OCI-LY3 (cell line): Measurements from ENCODE around the gene ARHGAP21.

Experiments
- H2AFZ ChIP-seq: fragments of 200-600, 300-600 bp; shearing (Covaris generic); 2 replicates; pipeline ENCODE4 v1.6.0; 2014; ENCODE audit warnings: antibody characterized with exemption, low read depth, low read length
- H3K27ac ChIP-seq: fragments of 200-600, 300-600 bp; sonication (generic); 2 replicates; pipeline ENCODE4 v1.5.1; 2014; ENCODE audit warnings: mild to moderate bottlenecking, low read length, moderate library complexity, mixed read lengths
- H3K27me3 ChIP-seq: fragments of 200-600, 300-600 bp; sonication (generic); 2 replicates; pipeline ENCODE4 v1.6.1; 2014; ENCODE audit warnings: low read depth, low read length, mixed read lengths
- H3K36me3 ChIP-seq: fragments of 200-600, 300-600 bp; sonication (generic); replicated peaks from 2 replicates; pipeline ENCODE3; 2014; ENCODE audit warnings: low read depth, low read length, mixed read lengths
- H3K4me1 ChIP-seq: fragments of 300-600, 200-600 bp; sonication (generic); 2 replicates; pipeline ENCODE4 v1.6.1; 2014; ENCODE audit warnings: low read length, mixed read lengths
- H3K4me2 ChIP-seq: fragments of 200-600, 300-600 bp; sonication (generic); 2 replicates; pipeline ENCODE4 v1.6.1; 2014; ENCODE audit warnings: low read length, mixed read lengths
- H3K4me3 ChIP-seq: fragments of 300-600, 200-600 bp; sonication (generic); 2 replicates; pipeline ENCODE4 v1.5.1; 2014; ENCODE audit warnings: antibody characterized with exemption, mild to moderate bottlenecking, low read length, moderate library complexity
- H3K79me2 ChIP-seq: fragments of 300-600, 200-600 bp; shearing (Covaris generic); 2 replicates; pipeline ENCODE4 v1.6.1; 2014; ENCODE audit warnings: mild to moderate bottlenecking, low read length, mixed read lengths
- H3K9ac ChIP-seq: fragments of 300-600, 200-600 bp; shearing (Covaris generic); 2 replicates; pipeline ENCODE4 v1.6.0; 2014; ENCODE audit warnings: mild to moderate bottlenecking, low read length, moderate library complexity
- H3K9me3 ChIP-seq: fragments of 200-600, 300-600 bp; shearing (Covaris generic); 2 replicates; pipeline ENCODE4 v1.6.1; 2014; ENCODE audit warnings: low read length, mixed read lengths; ENCODE audit not compliant: insufficient read depth
- H4K20me1 ChIP-seq: fragments of 200-600, 300-600 bp; sonication (generic); 2 replicates; pipeline ENCODE4 v1.6.1; 2016; ENCODE audit warnings: low read length, mixed read lengths; ENCODE audit not compliant: insufficient read depth
- EZH2phosphoT487 ChIP-seq: fragments of 200-600 bp; shearing (Covaris generic); IDR thresholded peaks from 2 replicates; pipeline ENCODE4 v1.6.1; 2018; ENCODE audit warnings: antibody characterized with exemption, mixed run types, low read depth
- TF ChIP-seq, protein P1 (sequence below): fragments of 200-600, 300-600 bp; sonication (generic); IDR thresholded peaks from 2 replicates; pipeline ENCODE4 v1.5.1; 2014; ENCODE audit warnings: antibody characterized with exemption, low read length, low read depth

ARHGAP21 gene

GRCh38 chr10:24723386-24723787 is 300 bp downstream of the ARHGAP21 start:
- TF ChIP-seq EZH2phosphoT487, result no peak
- TF ChIP-seq, protein P1, sequence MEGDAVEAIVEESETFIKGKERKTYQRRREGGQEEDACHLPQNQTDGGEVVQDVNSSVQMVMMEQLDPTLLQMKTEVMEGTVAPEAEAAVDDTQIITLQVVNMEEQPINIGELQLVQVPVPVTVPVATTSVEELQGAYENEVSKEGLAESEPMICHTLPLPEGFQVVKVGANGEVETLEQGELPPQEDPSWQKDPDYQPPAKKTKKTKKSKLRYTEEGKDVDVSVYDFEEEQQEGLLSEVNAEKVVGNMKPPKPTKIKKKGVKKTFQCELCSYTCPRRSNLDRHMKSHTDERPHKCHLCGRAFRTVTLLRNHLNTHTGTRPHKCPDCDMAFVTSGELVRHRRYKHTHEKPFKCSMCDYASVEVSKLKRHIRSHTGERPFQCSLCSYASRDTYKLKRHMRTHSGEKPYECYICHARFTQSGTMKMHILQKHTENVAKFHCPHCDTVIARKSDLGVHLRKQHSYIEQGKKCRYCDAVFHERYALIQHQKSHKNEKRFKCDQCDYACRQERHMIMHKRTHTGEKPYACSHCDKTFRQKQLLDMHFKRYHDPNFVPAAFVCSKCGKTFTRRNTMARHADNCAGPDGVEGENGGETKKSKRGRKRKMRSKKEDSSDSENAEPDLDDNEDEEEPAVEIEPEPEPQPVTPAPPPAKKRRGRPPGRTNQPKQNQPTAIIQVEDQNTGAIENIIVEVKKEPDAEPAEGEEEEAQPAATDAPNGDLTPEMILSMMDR, result no peak
- Histone ChIP-seq H3K36me3 (no peaks in the 10 kb centered on the region), H3K9ac (peak overlapping the region; percentile 80), H3K9me3 (no peaks in the 10 kb centered on the region), H3K4me3 (peak overlapping the region; percentile 91), H4K20me1 (no peaks in the 10 kb centered on the region), H3K4me1 (peaks cover 5% of the 10 kb centered on the region; the same call in 1 of the 2 replicates), H3K27ac (peak overlapping the region; percentile 62; the same call in 1 of the 2 replicates), H3K4me2 (no peak overlapping the region), H3K27me3 (no peaks in the 10 kb centered on the region), H2AFZ (no peak overlapping the region), H3K79me2 (no peaks in the 10 kb centered on the region)

DNA sequence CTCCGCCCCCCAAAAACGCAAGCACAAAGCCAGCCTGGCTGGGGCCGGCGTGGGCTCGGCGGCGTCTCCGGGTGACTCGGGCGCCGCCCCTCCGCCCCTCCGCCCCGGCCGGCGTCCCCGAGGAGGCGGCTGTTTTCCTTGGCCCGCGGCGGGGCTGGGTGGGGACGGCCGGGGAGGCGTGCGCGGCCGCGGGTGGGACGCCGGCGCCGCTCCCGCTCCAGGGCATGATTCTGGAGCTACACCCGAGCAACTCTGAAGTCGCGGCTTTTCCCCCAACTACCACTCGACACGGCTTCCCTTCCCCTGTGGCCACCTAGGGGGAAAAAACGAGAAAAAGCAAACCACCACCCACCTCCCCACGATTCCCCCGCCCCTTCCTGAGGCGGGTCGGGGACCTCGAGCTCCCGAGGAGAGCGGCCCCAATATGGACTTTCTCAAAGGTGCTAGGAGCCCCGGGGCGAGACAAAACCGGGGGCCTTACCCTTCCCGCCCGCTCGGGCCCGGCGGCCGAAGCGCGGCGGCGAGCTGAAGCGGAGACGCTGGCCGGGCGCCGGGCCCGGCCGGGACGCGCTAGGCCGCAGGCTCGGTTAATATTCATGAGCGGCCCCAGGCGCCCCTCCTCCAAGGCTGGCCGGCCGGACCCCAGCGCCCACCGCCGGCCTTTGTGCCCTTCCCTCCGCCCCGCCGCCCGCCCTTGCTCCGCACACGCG is 856 bp downstream of the ARHGAP21 start:
- Histone ChIP-seq H3K9me3 (no peaks in the 10 kb centered on the region), H3K36me3 (no peaks in the 10 kb centered on the region), H4K20me1 (no peaks in the 10 kb centered on the region), H3K4me1 (peaks cover 5% of the 10 kb centered on the region; the same call in 1 of the 2 replicates), H3K27ac (peak overlapping the region; percentile 62), H3K79me2 (no peaks in the 10 kb centered on the region), H3K9ac (peak overlapping the region; percentile 80), H2AFZ (peak overlapping the region; percentile 83), H3K4me2 (peak overlapping the region; percentile 87), H3K4me3 (peak overlapping the region; percentile 85), H3K27me3 (no peaks in the 10 kb centered on the region)
- TF ChIP-seq, protein P1, result no peak

GRCh38 chr10:24722131-24722675 is 1.5 kb downstream of the ARHGAP21 start:
- no peak for TF ChIP-seq EZH2phosphoT487
- TF ChIP-seq, protein P1, result no peak
- Histone ChIP-seq H3K9me3 (no peaks in the 10 kb centered on the region), H3K4me2 (peak overlapping the region; percentile 87), H4K20me1 (no peaks in the 10 kb centered on the region), H3K4me3 (peak overlapping the region; percentile 85), H2AFZ (peak overlapping the region; percentile 83; the same call in 1 of the 2 replicates), H3K79me2 (no peaks in the 10 kb centered on the region), H3K9ac (peak overlapping the region; percentile 80), H3K27me3 (no peaks in the 10 kb centered on the region), H3K36me3 (no peaks in the 10 kb centered on the region), H3K27ac (peak overlapping the region; percentile 62; the same call in 1 of the 2 replicates), H3K4me1 (no peaks in the 10 kb centered on the region)

- Histone ChIP-seq H3K4me2 (peak overlapping the region; percentile 87; the same call in 1 of the 2 replicates), H4K20me1 (no peaks in the 10 kb centered on the region), H3K4me3 (no peak overlapping the region), H2AFZ (no peak overlapping the region), H3K27me3 (no peaks in the 10 kb centered on the region), H3K36me3 (no peaks in the 10 kb centered on the region), H3K9me3 (no peaks in the 10 kb centered on the region), H3K79me2 (no peaks in the 10 kb centered on the region), H3K9ac (no peak overlapping the region), H3K4me1 (no peaks in the 10 kb centered on the region), H3K27ac (no peak overlapping the region)
- no peak for TF ChIP-seq EZH2phosphoT487
- TF ChIP-seq, protein P1, result no peak
Observed at GRCh38 chr10:24721229-24722106, 2.2 kb downstream of the ARHGAP21 start.
